Parathyroid adenoma (tissue), 2 donors: ENCODE results near the gene ATP2C2.

Experiments used
- H2AFZ ChIP-seq: fragments of 300-600 bp; sonication (generic); one replicate; pipeline ENCODE4 v1.7.0; 2017; ENCODE audit warnings: antibody characterized with exemption, mild to moderate bottlenecking
- H3K27ac ChIP-seq: fragments of 300-600 bp; sonication (generic); one replicate; pipeline ENCODE4 v1.7.0; 2017
- H3K27me3 ChIP-seq: fragments of 300-600 bp; sonication (generic); one replicate; pipeline ENCODE4 v1.7.0; 2017; ENCODE audit warnings: low read length; ENCODE audit not compliant: control insufficient read depth, insufficient read depth
- H3K36me3 ChIP-seq: fragments of 300-600 bp; sonication (generic); one replicate; pipeline ENCODE4 v1.7.0; 2017; ENCODE audit warnings: low read length; ENCODE audit not compliant: control insufficient read depth, insufficient read depth
- H3K4me1 ChIP-seq: fragments of 300-600 bp; sonication (generic); one replicate; pipeline ENCODE4 v1.7.0; 2017; ENCODE audit warnings: control low read depth
- H3K4me2 ChIP-seq: fragments of 300-600 bp; sonication (generic); one replicate; pipeline ENCODE4 v1.7.0; 2017; ENCODE audit warnings: low read length
- H3K4me3 ChIP-seq: fragments of 300-600 bp; sonication (generic); one replicate; pipeline ENCODE4 v1.7.0; 2017; ENCODE audit warnings: low read depth, low read length
- H3K79me2 ChIP-seq: fragments of 300-600 bp; sonication (generic); one replicate; pipeline ENCODE4 v1.7.0; 2017; ENCODE audit warnings: control low read depth
- H3K9ac ChIP-seq: fragments of 300-600 bp; sonication (generic); one replicate; pipeline ENCODE4 v1.7.0; 2017; ENCODE audit warnings: mild to moderate bottlenecking
- H3K9me3 ChIP-seq: fragments of 300-600 bp; sonication (generic); one replicate; pipeline ENCODE4 v1.7.0; 2017; ENCODE audit warnings: low read length; ENCODE audit not compliant: control insufficient read depth
- TF ChIP-seq, protein P1 (sequence below): fragments of 300-600 bp; sonication (generic); IDR thresholded peaks from one replicate; pipeline ENCODE4 v1.7.0; 2017; ENCODE audit warnings: antibody characterized with exemption, mild to moderate bottlenecking
- donor health status: primary hyperparathyroidism.

ATP2C2 gene

DNA sequence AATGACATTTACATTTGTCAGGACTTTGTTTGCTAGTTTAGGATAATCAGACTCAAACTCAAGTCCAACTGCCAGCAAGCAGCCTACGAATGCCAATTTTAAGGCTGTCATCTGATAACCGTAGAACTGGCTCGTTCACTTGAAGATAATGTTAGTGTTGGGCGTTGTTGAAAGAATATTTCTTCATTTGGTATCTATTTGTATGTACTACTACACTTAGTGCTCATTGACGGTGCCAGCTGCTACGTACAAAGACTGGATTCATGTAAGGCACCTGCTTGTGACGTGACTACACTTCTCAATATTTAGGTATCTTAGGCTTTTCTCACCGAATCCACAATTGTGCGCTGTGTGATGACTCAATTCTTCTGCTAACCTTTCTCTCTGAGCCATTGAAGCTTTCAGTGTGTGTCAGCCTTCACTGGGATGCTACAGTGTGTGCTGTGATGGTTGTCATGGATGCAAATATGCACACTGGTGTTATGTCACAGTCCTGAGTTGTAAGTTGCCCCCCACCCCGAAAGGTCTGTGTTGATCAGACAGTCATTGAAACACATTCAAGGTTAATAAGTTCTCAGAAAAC is 5.7 kb downstream of the ATP2C2 start:
- no peak overlapping the region for H3K4me2 ChIP-seq
- no peaks in the 10 kb centered on the region for H3K79me2 ChIP-seq
- no peaks in the 10 kb centered on the region for H3K36me3 ChIP-seq
- H3K27ac ChIP-seq = no peak overlapping the region
- H3K4me1 ChIP-seq = no peaks in the 10 kb centered on the region
- H3K27me3 ChIP-seq = no peaks in the 10 kb centered on the region
- no peak overlapping the region for H3K9ac ChIP-seq
- no peak overlapping the region for H3K4me3 ChIP-seq
- TF ChIP-seq, protein P1, sequence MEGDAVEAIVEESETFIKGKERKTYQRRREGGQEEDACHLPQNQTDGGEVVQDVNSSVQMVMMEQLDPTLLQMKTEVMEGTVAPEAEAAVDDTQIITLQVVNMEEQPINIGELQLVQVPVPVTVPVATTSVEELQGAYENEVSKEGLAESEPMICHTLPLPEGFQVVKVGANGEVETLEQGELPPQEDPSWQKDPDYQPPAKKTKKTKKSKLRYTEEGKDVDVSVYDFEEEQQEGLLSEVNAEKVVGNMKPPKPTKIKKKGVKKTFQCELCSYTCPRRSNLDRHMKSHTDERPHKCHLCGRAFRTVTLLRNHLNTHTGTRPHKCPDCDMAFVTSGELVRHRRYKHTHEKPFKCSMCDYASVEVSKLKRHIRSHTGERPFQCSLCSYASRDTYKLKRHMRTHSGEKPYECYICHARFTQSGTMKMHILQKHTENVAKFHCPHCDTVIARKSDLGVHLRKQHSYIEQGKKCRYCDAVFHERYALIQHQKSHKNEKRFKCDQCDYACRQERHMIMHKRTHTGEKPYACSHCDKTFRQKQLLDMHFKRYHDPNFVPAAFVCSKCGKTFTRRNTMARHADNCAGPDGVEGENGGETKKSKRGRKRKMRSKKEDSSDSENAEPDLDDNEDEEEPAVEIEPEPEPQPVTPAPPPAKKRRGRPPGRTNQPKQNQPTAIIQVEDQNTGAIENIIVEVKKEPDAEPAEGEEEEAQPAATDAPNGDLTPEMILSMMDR = no peak
- H2AFZ ChIP-seq = no peak overlapping the region
- H3K9me3 ChIP-seq = no peaks in the 10 kb centered on the region

DNA sequence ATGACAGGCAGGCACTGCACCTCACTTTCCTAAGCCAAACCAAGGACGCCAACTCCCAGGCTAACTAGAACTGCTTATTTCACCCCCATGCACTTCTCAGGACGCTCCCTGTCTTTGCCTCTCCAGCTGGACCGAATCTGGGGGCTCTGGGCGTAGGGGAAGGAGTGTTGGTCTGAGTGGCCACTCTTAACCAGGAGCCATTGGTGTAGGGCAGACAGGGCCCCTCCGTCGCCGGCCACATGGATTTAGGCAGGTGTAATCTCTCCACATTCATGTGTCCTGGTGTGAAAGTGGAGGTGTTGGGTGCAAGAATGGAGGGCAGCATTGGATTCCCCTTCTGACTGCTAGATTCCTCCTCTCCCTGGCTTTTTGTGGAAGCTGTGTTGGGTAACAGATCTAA is 9.8 kb downstream of the ATP2C2 start:
- Histone ChIP-seq H3K4me3 (no peak overlapping the region), H3K27me3 (no peaks in the 10 kb centered on the region), H3K9ac (no peak overlapping the region), H3K9me3 (no peaks in the 10 kb centered on the region), H3K79me2 (no peaks in the 10 kb centered on the region), H3K27ac (no peak overlapping the region), H2AFZ (no peak overlapping the region), H3K36me3 (no peaks in the 10 kb centered on the region), H3K4me1 (peaks cover 7% of the 10 kb centered on the region), H3K4me2 (no peak overlapping the region)
- TF ChIP-seq, protein P1 = no peak

DNA sequence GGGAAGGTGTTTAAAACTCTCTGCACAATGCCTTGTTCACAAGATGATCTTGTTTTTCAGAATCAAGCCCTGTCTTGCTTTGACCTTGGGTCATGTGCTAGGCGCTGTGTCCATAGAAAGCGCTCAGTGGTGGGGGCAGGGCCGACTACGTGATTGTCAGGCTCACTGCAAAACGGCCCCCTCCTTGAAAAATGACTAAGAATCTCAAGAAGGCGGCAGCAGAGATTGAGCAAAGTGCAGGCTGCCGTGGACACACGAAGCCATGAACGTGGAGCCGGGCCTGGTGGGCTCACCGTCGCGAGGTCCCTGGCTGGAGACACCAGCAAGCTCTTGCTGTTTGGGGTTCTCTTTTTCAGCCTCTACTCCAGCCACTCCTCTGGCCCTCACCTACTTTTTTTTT is 10.2 kb downstream of the ATP2C2 start:
- H2AFZ ChIP-seq = no peak overlapping the region
- H3K9me3 ChIP-seq = no peaks in the 10 kb centered on the region
- H3K36me3 ChIP-seq = no peaks in the 10 kb centered on the region
- TF ChIP-seq, protein P1 = no peak
- no peak overlapping the region for H3K4me2 ChIP-seq
- peaks cover 7% of the 10 kb centered on the region for H3K4me1 ChIP-seq
- no peaks in the 10 kb centered on the region for H3K79me2 ChIP-seq
- no peak overlapping the region for H3K9ac ChIP-seq
- no peak overlapping the region for H3K27ac ChIP-seq
- H3K27me3 ChIP-seq = no peaks in the 10 kb centered on the region
- H3K4me3 ChIP-seq = no peak overlapping the region

DNA sequence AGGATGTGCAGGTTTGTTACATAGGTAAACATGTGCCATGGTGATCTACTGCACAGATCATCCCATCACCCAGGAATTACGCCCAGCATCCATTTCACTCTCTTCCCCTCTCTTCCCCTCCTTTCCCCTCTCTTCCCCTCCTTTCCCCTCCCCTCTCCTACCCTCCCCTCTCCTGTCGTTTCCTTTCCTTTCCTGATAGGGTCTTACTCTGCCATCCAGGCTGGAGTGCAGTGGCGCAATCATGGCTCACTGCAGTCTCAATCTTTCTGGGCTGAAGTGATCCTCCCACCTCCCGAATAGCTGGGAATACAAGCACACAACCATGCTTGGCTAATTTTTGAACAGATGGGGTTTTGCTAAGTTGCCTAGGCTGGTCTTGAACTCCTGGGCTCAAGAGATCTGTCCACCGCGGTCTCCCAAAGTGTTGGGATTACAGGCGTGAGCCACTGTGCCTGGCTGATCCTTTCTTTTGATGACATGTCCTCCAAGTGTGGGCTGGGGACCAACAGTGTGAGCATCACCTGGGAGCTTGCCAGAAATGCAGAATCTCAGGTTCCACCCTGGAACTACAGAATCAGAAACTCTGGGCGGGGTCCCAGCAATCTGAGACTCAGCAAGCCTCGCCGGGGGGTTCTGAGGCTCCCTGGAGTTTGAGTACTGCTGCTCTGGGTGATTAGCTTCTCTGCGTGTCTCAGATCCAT is 10.8 kb downstream of the ATP2C2 start:
- TF ChIP-seq, protein P1 = no peak
- no peaks in the 10 kb centered on the region for H3K79me2 ChIP-seq
- no peaks in the 10 kb centered on the region for H3K27me3 ChIP-seq
- no peak overlapping the region for H3K4me3 ChIP-seq
- no peak overlapping the region for H3K27ac ChIP-seq
- H2AFZ ChIP-seq = no peak overlapping the region
- no peak overlapping the region for H3K9ac ChIP-seq
- H3K4me2 ChIP-seq = no peak overlapping the region
- H3K36me3 ChIP-seq = no peaks in the 10 kb centered on the region
- no peaks in the 10 kb centered on the region for H3K9me3 ChIP-seq
- H3K4me1 ChIP-seq = peaks cover 7% of the 10 kb centered on the region
